MM.1S (cell line): Measurements from ENCODE around the gene SIAE.

Experiments
- EZH2 ChIP-seq: fragments of 300-600 bp; sonication (generic); optimal IDR thresholded peaks from 2 replicates; pipeline ENCODE3; 2017; ENCODE audit warnings: low read depth, mild to moderate bottlenecking, antibody characterized with exemption, low read length, mixed read lengths
- TF ChIP-seq, protein P1 (sequence below): fragments of 300-600 bp; sonication (generic); IDR thresholded peaks from 2 replicates; pipeline ENCODE4 v1.5.1; 2016; ENCODE audit warnings: antibody characterized with exemption, low read length, mixed read lengths

- TF ChIP-seq, protein P1, sequence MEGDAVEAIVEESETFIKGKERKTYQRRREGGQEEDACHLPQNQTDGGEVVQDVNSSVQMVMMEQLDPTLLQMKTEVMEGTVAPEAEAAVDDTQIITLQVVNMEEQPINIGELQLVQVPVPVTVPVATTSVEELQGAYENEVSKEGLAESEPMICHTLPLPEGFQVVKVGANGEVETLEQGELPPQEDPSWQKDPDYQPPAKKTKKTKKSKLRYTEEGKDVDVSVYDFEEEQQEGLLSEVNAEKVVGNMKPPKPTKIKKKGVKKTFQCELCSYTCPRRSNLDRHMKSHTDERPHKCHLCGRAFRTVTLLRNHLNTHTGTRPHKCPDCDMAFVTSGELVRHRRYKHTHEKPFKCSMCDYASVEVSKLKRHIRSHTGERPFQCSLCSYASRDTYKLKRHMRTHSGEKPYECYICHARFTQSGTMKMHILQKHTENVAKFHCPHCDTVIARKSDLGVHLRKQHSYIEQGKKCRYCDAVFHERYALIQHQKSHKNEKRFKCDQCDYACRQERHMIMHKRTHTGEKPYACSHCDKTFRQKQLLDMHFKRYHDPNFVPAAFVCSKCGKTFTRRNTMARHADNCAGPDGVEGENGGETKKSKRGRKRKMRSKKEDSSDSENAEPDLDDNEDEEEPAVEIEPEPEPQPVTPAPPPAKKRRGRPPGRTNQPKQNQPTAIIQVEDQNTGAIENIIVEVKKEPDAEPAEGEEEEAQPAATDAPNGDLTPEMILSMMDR = no peak
- TF ChIP-seq EZH2 = no peak
Measured at GRCh38 chr11:124618863-124619262, 54.7 kb downstream of the SIAE start.
